ENCODE data around the gene CUBN.
A peak's percentile ranks its signal among the peaks of the same experiment; 100 is the strongest.

Gene CUBN

GRCh38 chr10:17001297-17001744 is 128.3 kb downstream of the CUBN start:
- no peak overlapping the region for H3K4me3 ChIP-seq (IDR thresholded peaks at IDR 0.05; ENCODE audit: insufficient read depth, low read depth, low read length)

GRCh38 chr10:16999665-17000451 is 129.8 kb downstream of the CUBN start:
- Histone ChIP-seq H2AFZ (ENCODE audit: low read depth) (no peak overlapping the region), H3K79me2 (ENCODE audit: insufficient read depth, low read depth) (no peaks in the 10 kb centered on the region), H3K4me3 (IDR thresholded peaks at IDR 0.05; ENCODE audit: insufficient read depth, low read depth, low read length) (no peak overlapping the region), H3K9ac (no peak overlapping the region), H3K4me1 (ENCODE audit: low read depth, poor library complexity, severe bottlenecking) (peaks cover 39% of the 10 kb centered on the region), H3K27me3 (ENCODE audit: insufficient read depth, low read depth) (no peaks in the 10 kb centered on the region), H3K36me3 (ENCODE audit: insufficient read depth) (no peaks in the 10 kb centered on the region), H4K20me1 (ENCODE audit: insufficient read depth) (no peaks in the 10 kb centered on the region), H3K27ac (no peak overlapping the region), H3K4me2 (no peak overlapping the region)
- TF ChIP-seq, protein P1, sequence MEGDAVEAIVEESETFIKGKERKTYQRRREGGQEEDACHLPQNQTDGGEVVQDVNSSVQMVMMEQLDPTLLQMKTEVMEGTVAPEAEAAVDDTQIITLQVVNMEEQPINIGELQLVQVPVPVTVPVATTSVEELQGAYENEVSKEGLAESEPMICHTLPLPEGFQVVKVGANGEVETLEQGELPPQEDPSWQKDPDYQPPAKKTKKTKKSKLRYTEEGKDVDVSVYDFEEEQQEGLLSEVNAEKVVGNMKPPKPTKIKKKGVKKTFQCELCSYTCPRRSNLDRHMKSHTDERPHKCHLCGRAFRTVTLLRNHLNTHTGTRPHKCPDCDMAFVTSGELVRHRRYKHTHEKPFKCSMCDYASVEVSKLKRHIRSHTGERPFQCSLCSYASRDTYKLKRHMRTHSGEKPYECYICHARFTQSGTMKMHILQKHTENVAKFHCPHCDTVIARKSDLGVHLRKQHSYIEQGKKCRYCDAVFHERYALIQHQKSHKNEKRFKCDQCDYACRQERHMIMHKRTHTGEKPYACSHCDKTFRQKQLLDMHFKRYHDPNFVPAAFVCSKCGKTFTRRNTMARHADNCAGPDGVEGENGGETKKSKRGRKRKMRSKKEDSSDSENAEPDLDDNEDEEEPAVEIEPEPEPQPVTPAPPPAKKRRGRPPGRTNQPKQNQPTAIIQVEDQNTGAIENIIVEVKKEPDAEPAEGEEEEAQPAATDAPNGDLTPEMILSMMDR (conservative IDR thresholded peaks at IDR 0.05; ENCODE audit: low read depth, low read length), result no peak

More at GRCh38 chr10:17001297-17001744, 128.3 kb downstream of the CUBN start:
- no peaks in the 10 kb centered on the region for H3K27me3 ChIP-seq (ENCODE audit: insufficient read depth, low read depth)
- H3K4me2 ChIP-seq, result peak overlapping the region; percentile 76
- TF ChIP-seq, protein P1 (conservative IDR thresholded peaks at IDR 0.05; ENCODE audit: low read depth, low read length), result no peak
- peak overlapping the region; percentile 54 for H3K9ac ChIP-seq
- H2AFZ ChIP-seq (ENCODE audit: low read depth), result peak overlapping the region; percentile 18; the same call in 1 of the 2 replicates
- H3K4me1 ChIP-seq (ENCODE audit: low read depth, poor library complexity, severe bottlenecking), result peaks cover 39% of the 10 kb centered on the region
- H3K79me2 ChIP-seq (ENCODE audit: insufficient read depth, low read depth), result no peaks in the 10 kb centered on the region
- H4K20me1 ChIP-seq (ENCODE audit: insufficient read depth), result no peaks in the 10 kb centered on the region
- H3K27ac ChIP-seq, result peak overlapping the region; percentile 89
- no peaks in the 10 kb centered on the region for H3K36me3 ChIP-seq (ENCODE audit: insufficient read depth)

DNA sequence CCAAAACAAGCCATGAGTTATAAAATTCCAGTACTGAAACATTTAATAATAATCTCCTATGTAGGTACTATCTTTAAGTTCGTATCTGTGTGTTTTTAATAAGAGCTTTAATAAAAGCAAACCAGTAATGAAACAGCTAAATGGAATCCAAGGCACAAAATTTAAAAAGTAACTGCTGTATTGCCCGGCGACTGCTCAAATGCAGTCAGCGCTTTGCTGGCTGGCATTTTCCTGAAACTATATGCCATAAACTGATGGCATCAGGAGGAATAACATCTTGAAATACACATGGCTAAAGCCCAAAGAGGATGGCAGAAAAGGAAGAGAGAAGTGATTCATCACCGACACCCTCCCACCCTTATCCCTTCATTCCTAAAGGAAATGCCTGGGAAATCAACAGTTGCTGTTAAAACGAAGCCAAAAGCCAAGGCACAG is 133.1 kb downstream of the CUBN start:
- Histone ChIP-seq H3K27ac (no peak overlapping the region), H3K9ac (no peak overlapping the region), H3K27me3 (ENCODE audit: insufficient read depth, low read depth) (no peaks in the 10 kb centered on the region), H3K4me3 (IDR thresholded peaks at IDR 0.05; ENCODE audit: insufficient read depth, low read depth, low read length) (no peak overlapping the region), H4K20me1 (ENCODE audit: insufficient read depth) (no peaks in the 10 kb centered on the region), H3K4me2 (no peak overlapping the region), H3K36me3 (ENCODE audit: insufficient read depth) (no peaks in the 10 kb centered on the region), H3K4me1 (ENCODE audit: low read depth, poor library complexity, severe bottlenecking) (peaks cover 10% of the 10 kb centered on the region), H2AFZ (ENCODE audit: low read depth) (no peak overlapping the region), H3K79me2 (ENCODE audit: insufficient read depth, low read depth) (no peaks in the 10 kb centered on the region)
- TF ChIP-seq, protein P1 (conservative IDR thresholded peaks at IDR 0.05; ENCODE audit: low read depth, low read length), result no peak

- Histone ChIP-seq H3K27me3 (ENCODE audit: insufficient read depth, low read depth) (no peaks in the 10 kb centered on the region), H3K4me2 (no peak overlapping the region), H3K27ac (no peak overlapping the region), H3K4me3 (IDR thresholded peaks at IDR 0.05; ENCODE audit: insufficient read depth, low read depth, low read length) (no peak overlapping the region), H3K36me3 (ENCODE audit: insufficient read depth) (no peaks in the 10 kb centered on the region), H2AFZ (ENCODE audit: low read depth) (no peak overlapping the region), H4K20me1 (ENCODE audit: insufficient read depth) (no peaks in the 10 kb centered on the region), H3K79me2 (ENCODE audit: insufficient read depth, low read depth) (no peaks in the 10 kb centered on the region), H3K9ac (no peak overlapping the region), H3K4me1 (ENCODE audit: low read depth, poor library complexity, severe bottlenecking) (peaks cover 5% of the 10 kb centered on the region)
- TF ChIP-seq, protein P1 (conservative IDR thresholded peaks at IDR 0.05; ENCODE audit: low read depth, low read length), result no peak
These were observed 133.6 kb downstream of the CUBN start for GRCh38 chr10:16995867-16996529.
